ENCODE data around the gene TRPM8.
"Not testable (repeated sequence)": the region's sequence is repeated elsewhere in the genome, so short reads cannot be mapped to it uniquely, and the experiment has no call there.

The TRPM8 gene

DNA sequence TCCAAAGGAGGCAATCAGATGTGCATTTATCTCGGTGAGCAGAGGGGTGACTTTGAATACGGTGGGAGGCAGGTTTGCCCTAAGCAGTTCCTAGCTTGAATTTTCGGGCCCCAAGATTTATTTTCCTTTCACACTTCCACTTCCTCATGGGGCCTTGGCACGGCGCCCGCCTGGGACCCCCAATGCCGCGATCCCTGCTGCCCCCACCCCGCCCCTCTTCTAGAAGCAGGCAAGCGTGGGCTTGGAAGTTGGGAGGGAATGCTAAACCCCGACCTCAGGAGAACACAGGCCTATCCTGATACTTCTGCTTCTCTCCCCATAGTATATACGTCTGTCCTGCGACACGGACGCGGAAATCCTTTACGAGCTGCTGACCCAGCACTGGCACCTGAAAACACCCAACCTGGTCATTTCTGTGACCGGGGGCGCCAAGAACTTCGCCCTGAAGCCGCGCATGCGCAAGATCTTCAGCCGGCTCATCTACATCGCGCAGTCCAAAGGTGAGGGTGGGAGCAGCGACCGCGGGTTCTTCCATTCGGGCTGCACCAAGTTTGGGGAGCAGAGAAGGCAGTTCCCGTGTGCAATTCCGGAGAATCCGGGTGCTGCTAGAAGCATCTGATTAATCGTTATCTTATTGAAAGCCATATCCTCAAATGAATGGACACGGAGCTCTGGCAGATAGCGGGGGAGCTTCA lies 21.6 kb downstream of the TRPM8 start:
- no peak for DNase-seq (ENCODE audit: low read depth)

DNA sequence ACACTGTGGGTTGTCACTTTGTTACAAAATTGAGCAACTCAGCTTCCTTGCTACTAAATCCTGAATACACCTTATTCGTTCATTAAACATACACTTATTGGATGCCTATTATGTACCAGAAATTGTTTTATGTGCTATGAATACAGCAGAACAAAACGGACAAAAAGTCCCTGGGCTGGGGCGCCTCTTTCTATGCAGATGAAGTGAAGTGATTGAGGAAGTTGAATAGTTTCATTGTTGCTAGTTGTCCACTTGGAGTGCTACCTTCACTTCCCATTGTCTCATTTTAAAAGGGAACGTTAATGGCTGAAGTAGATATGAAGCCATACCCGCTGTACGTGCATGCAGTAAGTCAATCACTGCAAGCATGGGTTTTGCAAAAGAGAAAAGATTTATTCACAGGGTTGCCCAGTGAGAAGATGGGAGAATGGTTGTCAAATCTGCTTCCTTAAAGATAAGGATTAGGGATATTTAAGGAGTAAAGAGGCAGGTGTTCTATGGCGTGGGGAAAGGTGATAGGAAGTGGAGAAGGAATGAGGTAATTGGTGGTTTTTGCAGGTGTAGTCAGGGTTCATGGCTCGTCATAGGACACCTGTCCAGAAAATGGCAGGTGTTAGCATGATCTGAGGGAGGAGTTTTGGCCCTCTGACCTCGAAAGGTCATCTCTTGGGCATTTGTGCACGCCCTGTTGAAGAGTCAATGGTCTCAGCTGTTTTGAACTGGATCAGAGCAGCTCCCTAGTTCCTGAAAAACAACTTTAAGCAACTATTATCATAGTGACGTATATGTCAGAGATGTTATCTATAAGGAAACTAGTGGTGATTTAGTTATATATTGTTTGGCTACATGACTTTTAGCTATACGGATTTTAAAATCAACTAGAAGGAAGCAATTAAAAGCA lies 23.5 kb downstream of the TRPM8 start:
- DNase-seq (ENCODE audit: low read depth) = no peak

DNA sequence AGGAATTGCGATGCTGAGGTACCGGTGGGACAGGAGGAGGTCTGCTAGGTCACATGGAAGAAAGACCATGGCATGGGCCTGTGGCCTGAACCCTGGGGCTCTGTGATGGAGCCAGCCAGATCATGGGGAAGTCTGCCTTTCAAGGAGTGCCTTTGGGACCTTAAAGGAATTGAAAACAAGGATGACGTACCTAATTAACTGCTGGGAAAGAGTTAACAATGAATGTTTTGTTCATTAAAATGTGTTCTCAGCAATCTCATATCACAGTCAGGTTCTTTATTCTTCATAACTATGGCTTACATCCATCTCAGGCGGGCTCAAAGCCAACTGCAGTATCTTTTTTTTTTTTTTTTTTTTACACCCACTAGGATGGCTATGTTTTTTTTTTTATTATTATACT lies 25.6 kb downstream of the TRPM8 start:
- no peak for DNase-seq (ENCODE audit: low read depth)

DNA sequence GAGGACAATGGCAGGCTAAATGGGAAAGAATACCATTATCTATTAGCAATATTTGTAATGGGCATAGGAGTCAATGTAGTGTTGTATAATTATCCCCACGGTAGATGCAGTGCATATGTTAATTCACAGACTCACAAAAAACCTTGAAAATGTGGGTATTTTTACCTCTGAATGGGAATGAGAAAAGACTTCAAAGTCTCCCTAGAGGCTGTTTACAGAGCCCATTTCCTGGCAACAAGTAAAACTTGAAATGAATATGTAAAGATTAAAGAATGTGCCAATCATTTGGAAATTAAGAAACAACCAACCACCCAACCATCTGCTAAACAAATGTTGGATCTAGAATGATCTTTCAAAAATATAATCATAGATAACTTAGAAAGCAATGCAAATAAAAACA lies 27.1 kb downstream of the TRPM8 start:
- DNase-seq (ENCODE audit: low read depth) = no peak

DNA sequence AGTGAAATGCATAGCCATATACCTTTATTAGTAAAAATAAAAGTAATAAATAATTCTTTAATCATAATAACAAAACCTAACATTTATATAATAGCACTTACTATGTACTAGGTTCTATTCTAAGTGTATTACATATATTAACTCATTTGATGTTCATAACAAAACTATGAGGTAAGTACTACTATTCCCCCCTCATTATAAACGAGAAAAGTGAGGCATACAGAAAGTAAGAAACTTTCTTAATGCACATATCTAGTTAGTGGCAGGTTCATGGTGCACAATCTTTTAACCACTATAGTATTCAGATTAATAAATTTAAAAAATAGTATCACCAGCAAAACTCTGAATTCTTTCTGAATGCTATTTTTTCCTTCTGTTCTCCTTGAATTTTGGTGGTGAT lies 27.5 kb downstream of the TRPM8 start:
- DNase-seq (ENCODE audit: low read depth) = no peak

DNA sequence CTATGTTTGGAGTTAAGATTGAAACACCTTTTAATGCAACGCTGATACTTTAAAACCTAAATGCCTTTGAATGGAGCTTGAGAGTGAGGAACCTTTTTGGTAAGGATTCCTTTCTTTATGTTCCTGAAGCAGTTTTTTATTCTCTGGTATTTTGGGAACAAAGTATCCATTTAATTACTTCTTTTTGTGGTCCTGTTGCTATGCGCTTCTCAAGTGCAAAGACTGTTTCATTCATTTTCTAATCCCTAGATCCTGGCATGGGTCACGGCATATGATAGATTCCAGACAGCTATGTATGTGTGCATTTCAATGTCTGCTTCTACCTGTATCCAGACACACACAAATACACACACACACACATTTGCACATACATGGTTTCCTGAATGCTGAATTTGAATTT lies 28.0 kb downstream of the TRPM8 start:
- DNase-seq (ENCODE audit: low read depth) = no peak

DNA sequence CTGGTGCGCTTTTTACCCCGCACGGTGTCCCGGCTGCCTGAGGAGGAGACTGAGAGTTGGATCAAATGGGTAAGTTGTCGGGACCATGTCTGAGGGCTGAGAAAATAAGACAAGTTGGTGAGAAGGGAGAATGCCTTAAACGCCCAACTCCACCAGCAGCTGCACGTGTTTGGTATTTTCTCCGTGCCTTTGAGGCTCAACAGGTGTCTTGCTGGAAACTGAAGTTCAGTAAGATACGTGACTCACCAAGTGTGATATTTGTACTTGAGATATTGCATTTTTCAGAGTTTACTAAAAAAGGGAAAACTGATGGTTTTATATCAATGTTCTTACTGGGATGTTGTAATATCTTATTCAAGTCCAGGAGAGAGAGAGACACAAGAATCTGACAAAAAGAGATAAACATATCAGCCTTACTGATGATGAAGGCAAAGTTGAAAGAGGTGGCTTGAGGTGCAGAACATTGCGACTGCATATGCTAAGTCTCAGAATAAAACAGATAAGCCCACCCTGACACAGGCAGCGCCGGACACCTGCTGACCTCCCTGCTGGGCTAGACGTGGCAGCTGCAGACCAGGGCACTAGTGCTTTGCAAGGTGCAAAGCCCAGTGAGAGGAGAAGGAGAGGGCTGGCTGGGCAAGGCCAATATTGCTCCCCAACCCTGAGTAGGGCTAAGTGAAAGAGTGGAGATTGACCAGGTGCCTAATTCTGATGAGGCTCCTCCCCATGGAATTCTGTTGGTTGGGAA lies 33.1 kb downstream of the TRPM8 start:
- DNase-seq (ENCODE audit: low read depth) = no peak

DNA sequence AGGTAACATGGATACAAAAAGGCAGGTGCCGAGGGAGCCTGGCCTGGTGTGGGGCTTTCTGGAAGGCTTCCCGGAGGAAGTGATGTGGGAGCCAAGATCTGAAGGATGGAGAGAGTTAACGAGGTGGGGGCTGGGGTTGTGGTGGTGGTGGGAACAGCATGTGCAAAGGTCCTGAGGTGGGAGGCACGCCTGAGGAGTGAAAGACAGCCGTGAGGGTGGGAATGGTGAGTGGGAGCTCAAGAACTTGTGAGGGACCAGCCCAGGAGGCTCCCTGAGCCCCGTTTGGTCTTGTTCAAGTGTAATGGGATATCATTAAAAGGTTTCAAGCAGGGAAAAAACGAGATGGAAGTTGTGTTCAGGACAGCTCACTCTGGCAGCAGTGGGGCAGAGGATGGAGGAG lies 35.2 kb downstream of the TRPM8 start:
- no peak for DNase-seq (ENCODE audit: low read depth)

DNA sequence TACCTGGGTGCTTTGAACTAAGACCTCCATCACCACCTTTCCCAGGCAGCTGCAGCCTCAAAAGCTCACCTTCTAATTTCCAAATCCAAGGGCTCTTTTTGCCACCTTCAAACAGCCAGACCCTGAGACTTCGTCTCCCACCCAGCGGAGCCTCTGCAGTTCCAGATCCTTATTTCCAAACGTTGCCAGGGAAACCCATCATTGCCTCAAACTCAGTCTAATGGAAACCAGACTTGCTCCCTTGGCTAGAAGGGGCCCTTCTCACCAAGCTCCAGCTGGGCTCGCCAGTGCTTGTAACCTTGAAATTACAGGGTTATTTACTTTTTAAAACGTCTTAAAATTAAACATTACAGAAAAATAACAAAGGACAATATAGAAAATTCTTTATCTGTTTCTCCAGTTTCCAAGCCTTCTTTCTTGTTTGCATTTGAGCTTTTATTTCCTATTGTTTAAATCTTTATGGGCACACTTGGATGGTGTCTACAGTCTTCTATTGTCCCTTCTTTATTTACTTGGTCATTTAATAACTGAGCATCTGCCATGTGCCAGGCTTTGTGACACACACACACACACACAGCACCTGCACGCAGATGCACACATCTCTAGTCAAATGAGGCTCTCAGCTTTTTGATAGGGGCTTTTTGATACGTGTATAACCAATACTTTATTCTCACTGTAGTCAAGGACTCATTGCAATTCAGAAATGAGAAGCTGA lies 36.1 kb downstream of the TRPM8 start:
- peak; percentile 10 for DNase-seq (ENCODE audit: low read depth)

DNA sequence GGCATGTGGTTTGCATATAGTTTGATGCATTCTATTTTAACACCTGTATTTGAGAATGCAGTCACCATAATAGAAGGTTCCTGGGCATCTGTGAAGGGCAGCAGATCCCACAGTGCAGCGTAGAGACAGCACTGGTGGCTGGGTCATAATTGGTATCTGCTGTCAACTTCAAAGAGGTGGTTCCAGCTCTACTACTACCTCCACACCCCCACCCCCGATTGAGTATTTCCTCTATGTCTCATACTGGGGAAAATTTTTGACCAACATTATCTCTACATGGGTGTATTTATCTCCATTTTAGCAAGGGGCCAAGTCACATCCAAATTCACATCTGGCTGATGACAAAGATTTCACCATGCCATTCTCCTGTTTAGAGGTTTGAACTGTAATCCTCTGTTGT lies 43.0 kb downstream of the TRPM8 start:
- DNase-seq (ENCODE audit: low read depth) = no peak

DNA sequence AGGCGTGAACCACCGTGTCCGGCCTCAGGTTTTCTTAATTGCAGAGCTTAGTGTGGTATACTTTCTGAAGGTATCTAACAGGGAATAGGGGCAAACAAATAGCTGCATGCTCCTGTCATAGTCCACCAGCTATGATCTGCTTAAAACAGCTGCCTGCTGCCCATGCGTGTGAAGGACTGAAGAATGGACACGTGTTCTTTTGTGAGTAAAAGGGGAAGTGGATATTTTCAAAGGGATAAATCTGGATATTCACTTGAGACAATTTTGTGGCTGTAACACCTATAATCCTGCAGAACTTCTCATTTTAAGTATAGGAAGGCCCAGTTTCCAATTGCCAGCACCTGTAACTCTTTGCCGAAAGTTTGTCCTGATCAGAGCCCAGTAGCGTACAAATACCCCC lies 44.7 kb downstream of the TRPM8 start:
- no peak for DNase-seq (ENCODE audit: low read depth)

DNA sequence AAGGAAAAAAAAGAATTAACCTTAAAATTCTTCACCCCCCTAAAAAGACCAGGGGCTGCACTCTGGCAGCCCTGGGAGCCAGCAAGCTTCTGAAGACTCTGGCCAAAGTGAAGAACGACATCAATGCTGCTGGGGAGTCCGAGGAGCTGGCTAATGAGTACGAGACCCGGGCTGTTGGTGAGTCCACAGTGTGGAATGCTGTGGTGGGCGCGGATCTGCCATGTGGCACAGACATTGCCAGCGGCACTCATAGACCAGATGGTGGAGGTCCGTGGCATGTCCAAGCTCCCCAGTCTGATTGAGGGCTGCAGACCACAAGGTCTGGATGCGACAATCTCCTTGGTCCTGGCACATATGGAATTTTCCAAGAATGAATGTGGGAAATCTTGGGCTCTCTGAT lies 47.4 kb downstream of the TRPM8 start:
- no peak for DNase-seq (ENCODE audit: low read depth)

DNA sequence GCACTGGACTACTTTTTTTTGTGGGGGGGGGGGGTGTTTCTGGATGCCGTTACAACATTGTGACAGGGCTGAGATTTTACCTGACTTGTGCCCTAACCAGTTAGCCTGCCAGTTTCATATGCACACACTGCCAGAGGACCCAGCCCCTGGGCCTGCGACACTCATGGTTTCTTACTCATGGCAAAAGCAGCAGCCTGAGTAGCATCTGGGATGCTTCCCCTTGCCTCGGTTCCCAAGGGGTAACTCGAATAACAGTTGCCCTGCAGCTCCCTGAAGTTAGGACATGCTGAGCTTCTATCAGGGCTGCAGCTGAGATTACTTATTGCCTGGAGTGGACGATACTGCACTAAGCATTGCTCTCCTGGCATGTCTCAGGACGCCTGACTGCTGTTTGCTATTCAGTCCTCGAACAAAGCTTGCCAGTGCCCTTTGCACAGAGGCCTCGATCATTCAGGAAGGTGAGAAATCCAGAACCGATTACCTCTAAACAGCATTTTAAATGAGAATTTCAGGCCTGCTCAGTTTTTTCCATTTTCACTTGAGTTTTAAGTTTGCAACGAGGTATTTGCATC lies 47.9 kb downstream of the TRPM8 start:
- peak; percentile 4 for DNase-seq (ENCODE audit: low read depth)

DNA sequence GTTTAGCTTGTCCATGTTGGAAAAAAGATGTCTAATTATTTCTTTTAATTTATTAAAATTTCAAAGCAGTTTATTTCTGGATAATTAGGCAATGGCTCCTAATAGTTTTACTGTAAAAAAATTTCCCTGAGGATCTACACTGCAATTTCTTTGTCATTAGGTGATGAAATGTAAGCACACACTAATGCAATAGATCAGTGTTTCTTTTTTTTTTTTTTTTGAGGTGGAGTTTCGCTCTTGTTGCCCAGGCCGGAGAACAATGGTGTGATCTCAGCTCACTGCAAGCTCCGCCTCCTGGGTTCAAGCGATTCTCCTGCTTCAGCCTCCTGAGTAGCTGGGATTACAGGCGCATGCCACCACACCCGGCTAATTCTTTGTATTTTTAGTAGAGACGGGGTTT lies 48.5 kb downstream of the TRPM8 start:
- not testable (repeated sequence) for DNase-seq (ENCODE audit: low read depth)

DNA sequence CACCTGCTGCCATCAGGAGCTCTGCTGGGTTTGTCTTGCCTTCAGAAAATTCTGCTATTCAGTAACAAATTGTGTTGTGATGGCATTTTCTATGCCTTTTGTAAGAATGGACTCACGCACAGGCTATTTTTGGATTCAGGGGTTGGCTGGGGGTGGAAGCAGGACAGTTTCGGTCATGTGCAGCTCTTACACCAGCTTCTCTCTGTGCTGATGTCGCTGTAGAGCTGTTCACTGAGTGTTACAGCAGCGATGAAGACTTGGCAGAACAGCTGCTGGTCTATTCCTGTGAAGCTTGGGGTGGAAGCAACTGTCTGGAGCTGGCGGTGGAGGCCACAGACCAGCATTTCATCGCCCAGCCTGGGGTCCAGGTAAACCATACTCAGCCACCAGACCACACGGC lies 49.2 kb downstream of the TRPM8 start:
- no peak for DNase-seq (ENCODE audit: low read depth)

DNA sequence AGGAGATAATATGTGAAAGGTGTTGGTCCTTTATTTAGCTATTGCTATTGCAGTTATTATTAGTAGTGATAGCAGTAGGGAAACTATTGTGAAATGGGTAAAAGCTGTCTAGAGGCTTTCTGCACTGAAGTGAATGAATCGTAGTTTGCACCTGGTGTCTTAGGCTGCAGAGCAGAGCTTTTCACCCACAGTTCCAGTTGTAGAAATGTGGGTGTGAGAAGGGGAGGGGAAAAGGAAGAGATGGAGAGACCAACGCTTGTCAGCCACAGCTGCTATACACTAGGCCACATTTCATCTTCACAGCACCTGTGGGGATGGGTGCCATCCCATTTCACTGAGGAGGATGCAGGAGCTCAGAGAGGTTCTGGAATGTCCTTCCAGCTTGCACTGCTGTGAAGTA lies 50.0 kb downstream of the TRPM8 start:
- DNase-seq (ENCODE audit: low read depth) = no peak

DNA sequence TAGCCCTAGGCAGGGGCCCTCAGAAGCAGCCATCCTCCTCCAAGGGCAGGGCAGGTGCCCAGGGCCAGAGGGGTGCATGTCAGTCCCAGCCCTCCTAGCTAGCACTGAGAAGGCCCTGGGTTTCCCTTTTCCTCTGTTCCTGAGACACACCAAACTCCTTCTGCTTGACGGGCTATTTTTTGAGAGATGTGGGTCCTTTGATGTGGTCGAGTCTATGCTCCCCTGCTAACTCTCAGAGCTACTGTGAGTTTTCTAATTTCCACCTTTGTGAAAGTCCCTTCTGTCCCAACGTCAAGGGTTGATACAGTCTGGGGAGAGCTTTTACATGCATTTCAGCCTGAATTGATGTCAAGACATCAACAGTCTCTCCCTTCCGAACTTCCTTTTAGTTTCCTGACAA lies 51.4 kb downstream of the TRPM8 start:
- no peak for DNase-seq (ENCODE audit: low read depth)

DNA sequence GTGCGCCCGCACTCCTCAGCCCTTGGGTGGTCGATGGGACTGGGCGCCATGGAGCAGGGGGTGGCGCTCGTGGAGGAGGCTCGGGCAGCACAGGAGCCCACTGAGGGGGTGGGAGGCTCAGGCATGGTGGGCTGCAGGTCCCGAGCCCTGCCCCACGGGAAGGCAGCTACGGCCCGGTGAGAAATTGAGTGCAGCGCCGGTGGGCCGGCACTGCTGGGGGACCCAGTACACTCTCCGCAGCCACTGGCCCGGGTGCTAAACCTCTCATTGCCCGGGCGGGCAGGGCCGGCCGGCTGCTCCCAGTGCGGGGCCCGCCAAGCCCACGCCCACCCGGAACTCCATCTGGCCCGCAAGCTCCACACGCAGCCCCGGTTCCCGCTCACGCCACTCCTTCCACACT lies 55.3 kb downstream of the TRPM8 start:
- not testable (repeated sequence) for DNase-seq (ENCODE audit: low read depth)

DNA sequence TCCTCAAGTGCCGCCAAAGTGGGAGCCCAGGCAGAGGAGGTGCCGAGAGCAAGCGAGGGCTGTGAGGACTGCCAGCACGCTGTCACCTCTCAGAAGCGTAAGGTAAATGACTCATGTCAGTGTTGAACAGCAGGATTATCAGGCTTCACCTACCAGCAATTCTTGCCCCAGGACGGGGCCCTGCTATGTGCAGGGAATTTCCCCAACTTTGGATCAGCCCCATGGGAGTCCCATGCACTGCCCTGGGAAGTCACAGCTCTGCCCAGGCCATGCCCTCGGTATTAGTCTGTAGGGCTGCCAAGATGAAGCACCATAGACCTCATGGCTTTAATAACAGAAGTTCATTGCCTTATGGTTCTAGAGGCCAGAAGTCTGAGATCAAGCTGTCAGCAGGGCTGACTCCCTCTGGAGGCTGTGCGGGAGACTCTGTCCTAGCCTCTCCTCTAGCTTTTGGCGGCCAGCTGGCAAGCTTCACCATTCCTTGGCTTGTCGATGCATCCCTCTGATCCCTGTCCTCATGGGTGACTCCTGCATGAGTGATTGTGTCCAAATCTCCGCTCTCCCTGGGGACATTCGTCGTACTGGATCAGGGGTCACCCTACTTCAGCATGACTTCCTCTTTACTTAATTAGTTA lies 55.9 kb downstream of the TRPM8 start:
- DNase-seq (ENCODE audit: low read depth) = no peak

DNA sequence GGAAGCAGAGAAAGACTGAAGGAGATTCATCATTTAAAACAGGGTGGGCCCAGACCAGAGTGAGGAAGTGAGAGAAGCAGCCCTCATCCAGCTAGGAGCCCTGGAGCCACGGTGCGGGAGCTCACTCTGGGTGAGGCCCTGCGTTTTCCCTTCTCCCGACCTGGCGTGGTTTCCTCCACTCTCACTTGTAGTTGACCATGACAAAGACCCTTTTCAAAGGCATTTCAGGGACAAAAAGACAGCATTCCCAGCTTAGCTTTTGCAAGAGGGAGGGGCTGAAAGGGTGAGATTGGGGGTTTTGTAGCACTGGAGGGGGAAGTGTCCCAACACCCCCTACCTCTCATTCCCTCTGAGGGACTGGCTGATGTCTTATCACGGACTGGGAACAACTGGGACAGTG lies 56.6 kb downstream of the TRPM8 start:
- DNase-seq (ENCODE audit: low read depth) = no peak

DNA sequence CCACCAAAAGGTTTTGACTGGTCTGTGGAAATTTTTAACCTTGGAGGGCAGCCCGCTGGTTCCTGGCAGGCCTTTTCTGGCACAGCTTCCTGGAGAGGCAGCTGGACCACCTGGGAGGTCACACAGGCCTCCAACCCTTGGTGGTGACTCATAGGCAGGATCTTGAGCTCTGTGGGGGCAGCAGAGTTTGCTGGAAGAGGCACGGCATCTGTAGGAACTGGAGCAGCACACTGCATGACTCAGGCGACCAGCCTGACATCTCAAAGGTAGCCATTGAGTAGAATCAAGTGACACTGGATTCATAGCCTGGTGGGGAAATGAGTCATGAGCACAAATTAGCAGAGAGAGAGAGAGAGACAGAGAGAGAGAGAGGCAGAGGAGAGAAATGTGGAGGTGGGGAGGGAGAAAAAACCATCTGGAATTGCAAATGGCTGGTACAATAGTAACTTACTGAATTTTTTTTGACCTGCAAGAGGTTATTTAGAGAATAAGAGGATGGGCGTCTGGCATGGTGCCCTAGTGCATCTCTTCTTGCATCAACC lies 57.4 kb downstream of the TRPM8 start:
- DNase-seq (ENCODE audit: low read depth) = peak; percentile 84

Data from fibroblast of the conjunctiva (primary cell).